HG03066 (cell line): ENCODE results near the gene GMCL1.

Experiments used
- ATAC-seq: cut with Tn5 transposase; IDR thresholded peaks from one replicate; pipeline ENCODE4 v1.9.1; 2021; ENCODE audit warnings: low read depth; ENCODE audit not compliant: unreplicated experiment

Gene GMCL1

GRCh38 chr2:69917852-69918251 lies 88.4 kb downstream of the GMCL1 start:
- ATAC-seq: no peak

GRCh38 chr2:69918401-69918800 lies 88.9 kb downstream of the GMCL1 start:
- no peak for ATAC-seq

- ATAC-seq: no peak
Observed at GRCh38 chr2:69923116-69923515, 93.7 kb downstream of the GMCL1 start.

DNA sequence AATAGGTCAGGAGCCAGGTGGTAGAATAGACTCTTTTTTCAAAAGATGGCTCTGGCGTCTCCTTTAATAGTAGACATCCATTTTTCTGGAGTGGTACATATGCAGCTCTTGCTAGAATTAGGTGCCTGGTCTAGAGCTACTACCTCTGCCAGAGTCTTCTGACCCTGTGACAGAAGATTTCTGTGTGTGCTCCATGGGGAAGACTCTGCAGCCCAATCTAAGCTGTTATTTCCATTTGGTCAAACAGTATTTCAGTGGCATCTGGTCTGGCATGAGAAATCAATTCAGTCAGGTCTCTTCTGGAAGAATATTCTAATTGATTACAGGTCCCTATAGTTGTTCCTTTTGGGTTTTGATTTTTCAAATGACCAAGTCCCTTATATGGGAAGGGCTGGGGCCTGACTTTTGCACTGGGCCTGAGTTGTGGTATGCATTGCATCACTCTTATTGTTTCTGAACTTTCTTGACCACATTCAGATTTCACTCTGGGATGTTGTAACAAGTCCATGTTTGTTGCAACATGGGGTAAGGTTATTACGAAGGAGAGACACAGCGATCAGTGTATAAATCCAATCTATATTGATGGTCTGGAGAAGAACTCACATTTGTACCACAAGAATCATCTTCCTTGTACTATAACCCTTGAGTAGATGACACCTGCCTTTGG lies 97.5 kb downstream of the GMCL1 start:
- ATAC-seq: no peak
